Measurements from ENCODE around the gene PLCG1. TPM values are rescaled to one million over a fixed set of nuclear protein-coding genes. Genes with fewer than 3 reads are reported as not detected.

The PLCG1 gene
- total RNA-seq, 1 donor from 2014 or later, result 92.2 TPM

DNA sequence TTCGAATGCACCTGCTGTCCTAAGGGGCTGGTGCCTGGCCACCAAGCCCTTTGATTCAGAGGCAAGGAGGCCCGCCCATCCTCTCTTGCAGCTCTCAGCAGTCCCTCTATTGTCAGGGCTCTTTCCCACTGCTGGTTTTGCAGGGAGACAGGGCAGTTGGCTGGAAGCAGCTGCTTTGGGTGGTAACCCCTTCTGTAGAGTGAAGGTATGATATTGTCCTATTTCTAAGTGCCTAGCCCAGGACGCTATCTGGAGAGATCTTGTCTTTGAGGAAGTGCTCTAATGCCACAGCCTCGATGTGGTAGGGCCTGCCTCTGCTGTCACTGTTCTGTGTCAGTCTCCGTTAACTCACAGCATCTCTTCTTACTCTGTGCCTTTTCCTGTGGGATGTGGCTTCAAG, 5.6 kb downstream of the PLCG1 start:
- DNase-seq, result no peak

DNA sequence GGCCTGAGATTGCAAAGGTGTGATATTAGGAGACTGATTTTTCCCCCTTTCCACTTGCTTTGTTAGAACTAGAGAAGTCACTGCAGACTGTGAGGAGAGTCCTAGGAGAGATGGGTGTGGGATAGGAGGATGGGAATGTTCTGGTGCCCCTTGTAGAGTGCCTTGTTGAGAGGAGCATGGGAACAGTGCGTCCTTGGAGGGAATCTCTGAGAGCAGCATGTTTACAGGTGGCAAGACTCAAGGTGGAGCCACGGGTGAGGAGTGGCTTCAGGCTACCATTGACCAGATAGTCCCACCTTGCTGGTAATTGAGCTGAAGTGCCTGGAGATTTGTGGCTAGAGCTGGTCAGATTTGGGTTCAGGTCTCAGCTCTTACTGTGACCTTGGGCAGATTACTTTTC, 6.0 kb downstream of the PLCG1 start:
- no peak for DNase-seq

DNA sequence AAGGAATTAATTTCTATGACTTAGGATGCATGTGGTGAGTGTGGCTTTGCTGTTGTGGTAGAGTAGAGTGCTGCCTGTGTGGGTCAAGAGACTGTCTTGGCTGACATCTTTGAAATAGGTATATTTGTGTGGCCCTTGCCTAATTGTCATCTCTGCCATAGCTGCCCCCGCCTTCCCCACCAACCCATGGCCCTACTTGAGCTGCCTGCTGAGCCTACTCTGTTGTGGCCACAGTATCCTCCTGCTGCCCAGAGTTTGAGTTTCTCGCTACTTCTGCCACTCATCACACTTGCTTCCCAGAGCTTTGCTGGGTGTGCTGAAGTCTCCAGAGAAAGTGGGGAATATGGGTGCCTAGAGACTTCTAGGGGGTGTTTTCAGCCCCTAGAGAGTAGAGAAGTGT, 8.0 kb downstream of the PLCG1 start:
- DNase-seq, result no peak

DNA sequence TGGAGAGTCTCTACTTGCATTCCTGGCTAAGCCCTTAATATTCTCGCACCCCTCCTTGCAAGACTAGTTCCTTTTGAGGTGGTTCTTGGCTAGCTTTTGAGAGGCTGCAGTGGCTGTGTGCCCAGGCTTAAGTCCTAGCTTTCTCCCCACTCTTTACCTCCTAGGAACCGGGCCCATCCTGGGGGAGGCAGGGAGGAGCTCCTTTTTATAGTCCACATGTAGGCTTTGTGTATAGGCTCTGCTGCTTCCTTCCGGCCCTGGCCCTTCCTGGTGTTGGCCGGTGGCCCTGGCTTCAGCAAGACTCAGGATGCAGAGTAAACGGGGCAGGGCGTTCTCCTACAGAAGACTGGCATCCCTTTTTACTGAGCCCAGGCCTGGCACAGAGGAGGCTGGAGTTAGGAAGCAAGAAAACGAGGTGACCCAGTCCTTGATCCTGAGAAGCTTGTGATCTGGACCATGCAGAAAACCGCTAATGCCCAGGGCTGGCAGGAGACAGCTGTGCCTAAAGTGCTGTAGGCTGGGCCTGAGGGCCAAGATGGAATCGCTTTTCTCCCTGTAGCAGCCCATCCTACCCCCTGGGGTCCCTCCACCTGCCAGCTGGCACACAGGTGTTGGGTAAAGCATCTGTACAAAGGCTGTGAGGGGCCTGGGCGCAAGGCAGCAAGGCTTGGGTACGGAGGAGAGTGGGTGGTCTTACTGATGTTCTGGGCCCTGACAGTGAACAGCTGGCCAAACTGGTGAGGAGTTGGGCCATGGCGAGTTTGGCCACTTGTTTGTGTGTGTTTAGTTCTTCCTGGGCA, 8.7 kb downstream of the PLCG1 start:
- peak; percentile 67 for DNase-seq

DNA sequence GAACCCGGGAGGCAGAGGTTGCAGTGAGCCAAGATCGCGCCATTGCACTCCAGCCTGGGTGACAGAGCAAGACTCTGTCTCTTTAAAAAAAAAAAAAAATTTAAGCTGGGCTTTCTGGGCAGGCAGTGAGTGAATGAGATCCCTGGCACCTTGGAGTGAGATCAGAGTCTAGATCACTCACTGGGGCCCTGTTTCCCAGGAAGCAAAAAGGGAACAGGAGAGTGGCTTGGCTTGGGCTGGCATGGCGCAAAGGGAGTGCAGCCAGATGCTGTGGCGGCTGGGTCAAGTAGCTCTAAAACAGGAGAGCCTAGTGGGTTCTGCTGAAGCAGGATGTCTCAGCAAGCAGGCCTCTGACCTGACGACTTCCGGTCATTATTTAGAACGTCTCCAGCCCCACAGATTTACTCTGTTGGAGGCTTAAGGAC, 10.4 kb downstream of the PLCG1 start:
- peak; percentile 27 for DNase-seq

DNA sequence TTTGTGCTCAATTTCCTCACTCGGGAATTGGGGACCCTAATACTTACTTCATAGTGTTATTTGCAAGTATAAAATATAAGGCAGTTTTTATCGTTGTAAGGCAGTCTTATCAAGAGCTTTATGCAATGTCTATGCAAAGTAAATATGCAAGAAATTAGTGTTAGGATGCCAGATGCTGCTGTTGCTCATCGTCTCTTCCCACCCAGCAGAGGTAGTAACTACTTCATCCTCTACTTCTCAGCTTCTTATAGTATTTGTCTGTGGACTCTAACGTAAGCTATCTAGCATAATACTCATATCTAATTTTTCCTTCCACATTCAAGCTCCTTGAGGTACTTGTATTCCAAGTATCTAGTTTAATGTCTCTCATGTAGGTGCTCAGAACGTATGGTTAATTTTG, 11.6 kb downstream of the PLCG1 start:
- DNase-seq, result no peak

DNA sequence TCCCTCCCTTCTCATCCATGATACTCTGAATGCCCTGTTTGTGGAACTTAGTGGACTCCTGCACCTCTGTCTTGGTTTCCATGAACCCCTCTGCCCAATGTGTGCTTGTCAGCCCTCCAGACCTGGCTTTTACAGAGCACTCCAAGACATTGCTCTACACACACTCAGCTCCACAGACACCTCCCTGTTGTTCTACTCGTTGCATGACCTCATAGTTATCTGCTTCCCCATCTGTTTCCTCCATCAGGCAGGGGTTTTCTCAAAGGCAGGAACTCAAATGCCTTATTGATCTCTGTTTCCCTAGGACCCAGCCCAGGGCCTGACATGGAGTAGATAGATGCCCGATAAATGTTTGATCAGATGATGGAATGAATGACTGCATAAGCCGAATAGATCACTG, 13.3 kb downstream of the PLCG1 start:
- DNase-seq, result no peak

DNA sequence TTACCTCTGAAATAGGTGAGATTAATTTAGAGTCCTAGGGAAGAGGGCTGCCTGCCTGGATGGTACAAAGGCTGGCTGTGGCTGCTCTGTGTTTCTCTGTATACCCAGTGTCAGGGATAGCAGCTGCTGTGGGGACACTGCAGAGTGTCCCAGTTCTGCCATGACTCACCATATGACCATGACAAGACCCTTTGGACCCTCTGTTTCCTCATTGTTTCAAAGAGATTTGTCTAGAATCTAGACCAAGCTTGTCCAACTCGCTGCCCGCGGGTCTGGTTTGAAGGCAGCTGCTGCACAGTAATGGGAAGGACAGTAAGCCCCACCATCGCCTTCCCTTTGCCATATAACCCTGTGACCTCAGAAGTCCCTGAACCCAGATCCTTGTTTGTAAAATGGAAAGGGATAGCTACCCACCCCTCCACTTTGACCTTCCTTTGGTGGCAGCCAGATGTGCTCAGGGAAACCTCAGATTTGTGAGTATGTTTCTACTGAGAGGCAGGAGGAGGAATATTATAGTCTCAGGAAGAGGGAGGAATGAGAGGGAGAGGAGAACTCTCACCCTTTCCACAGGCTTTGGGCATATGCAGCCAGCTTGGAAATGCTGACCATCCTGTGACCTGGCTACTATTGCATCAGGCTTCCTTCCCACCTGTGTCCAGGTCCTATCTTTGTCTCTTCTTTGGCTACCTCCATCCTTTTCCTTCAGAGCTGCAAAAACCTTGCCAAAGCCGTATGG, 14.0 kb downstream of the PLCG1 start:
- no peak for DNase-seq

DNA sequence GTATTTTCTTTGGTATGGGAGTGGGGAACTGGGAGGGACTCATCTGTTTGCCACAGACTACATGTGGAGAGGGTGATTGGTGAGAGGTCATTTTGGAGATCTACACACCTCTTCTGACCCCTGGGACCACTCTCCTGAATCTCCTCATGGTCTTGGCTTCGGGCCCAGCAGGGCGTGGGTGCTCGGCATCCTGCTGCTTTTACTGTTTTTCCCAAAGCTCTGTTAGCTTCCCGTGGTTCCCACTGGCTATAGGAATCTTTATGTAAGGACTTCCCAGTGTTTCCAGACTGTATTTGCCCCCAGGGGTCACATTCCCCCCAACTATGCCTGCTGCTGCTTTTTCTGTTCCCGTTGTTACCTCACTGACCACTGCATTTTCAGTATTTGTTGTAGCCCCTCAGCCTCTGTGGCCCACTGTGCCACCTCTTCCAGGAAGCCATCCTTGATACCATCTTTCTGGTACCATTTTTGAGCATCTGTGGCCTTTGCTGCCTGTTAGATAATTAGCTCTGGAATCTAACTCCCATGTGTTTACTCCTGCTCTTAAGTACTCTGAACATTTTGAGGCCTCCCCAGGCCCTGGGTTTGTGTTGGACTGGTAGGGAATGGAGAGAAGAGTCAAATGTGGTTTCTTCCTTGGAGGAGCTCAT, 14.9 kb downstream of the PLCG1 start:
- no peak for DNase-seq

DNA sequence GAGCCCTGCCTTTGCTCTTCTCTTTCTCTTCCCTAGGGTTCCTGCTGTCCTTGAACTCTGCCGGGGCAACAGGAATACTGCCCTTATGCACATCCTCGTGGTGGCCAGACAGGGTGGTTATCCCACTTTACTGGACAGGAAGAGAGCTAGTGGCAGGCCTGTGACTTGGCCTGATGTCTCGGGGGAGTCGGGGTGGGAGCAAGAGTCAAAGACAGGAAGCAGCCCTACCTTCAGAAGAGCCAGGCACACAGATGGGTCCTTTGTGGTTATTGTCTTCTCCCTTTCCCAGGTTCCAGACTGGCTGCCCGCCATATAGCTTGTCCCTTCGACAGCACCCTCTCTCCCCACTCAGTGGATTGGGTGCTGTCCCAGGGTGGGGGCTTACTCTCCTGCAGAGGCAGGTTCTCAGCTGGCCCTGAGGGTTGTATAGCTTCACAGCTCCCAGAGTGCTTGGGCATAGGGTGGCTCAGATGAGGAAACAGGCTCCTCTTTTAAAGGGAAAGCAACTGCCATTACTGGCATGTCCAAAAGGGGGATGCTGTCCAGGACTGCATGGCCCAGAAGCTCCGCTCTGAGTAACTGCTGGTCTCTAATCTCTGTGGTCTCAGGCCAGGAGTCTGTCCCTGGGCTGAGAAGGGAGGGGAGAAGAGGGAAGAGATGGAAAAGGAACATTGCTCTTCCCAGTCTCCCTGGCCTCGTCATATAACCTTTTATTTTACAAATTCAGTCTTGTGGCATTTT, 17.3 kb downstream of the PLCG1 start:
- no peak for DNase-seq

DNA sequence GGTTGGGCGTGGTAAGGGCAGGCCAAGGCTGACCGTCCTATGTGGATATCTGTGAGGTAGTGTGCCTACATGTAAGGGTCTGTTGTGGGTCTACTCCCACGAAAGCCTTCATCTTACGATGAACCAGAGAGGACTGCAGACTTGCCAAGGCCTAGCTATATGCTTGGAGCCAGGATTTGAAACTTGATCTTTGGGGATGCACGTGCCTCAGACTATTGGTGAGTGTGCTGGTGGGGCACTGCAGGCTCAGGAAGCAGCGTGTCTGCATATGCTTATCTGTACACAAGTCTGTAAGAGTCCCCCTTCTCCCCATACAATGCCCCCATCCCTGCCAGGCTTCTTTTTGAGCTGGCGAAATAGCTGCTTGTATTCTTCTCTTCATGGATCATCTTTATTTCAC, 17.9 kb downstream of the PLCG1 start:
- no peak for DNase-seq

DNA sequence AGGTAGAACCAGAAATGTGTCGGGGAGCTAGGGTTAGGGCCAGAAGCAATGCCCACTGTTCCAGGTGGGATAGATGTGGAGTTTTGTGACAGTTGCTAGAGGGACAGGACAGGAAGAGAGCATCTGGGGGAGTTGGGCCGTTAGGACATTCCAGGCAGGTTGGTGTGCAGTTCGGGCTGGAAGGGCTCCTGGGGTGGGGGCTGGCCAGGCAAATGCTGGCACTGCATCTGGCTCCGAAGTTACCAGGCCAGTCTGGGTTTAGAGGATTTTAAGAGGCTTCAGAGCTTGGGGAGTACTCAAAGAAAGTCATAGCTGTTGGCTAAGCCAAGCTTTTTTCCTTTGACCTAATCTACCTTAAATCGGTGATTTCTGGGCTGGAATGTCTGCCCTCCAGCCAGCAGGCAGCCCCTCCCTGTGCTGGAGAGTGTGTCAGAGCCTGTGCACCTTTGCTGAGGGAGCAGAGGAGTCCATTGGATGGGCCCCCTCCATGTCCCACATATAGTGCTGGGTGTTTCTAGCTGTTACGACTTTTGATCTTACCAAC, 20.8 kb downstream of the PLCG1 start:
- no peak for DNase-seq

DNA sequence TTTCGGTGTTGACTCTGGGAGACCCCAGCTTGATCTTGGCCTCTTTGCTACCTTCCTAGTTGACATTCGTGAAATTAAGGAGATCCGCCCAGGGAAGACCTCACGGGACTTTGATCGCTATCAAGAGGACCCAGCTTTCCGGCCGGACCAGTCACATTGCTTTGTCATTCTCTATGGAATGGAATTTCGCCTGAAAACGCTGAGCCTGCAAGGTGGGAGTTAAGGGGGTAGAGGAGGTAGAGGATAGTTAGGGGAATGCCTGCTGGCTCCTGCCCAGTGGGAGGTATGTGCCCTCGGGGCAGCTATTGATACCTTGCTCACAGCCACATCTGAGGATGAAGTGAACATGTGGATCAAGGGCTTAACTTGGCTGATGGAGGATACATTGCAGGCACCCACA, 22.2 kb downstream of the PLCG1 start:
- DNase-seq, result no peak

DNA sequence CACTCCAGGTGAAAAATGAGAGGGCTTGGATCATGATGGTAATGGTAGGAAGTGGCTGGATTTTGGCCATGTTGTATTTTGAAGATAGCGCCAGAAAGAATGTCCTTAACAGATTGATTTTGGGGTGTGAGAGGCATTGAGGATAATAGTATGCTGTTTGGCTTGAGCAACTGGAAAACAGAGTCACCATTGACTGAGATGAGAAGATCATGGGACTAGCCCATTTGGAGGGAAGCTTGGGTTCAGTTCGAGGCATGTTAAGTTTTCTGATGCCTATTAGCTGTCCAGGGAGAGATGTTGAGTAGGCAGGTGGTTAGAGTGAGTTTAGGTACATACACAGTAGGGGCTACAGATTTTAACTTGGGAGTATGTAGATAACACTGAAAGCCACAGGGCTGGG, 23.3 kb downstream of the PLCG1 start:
- no peak for DNase-seq

DNA sequence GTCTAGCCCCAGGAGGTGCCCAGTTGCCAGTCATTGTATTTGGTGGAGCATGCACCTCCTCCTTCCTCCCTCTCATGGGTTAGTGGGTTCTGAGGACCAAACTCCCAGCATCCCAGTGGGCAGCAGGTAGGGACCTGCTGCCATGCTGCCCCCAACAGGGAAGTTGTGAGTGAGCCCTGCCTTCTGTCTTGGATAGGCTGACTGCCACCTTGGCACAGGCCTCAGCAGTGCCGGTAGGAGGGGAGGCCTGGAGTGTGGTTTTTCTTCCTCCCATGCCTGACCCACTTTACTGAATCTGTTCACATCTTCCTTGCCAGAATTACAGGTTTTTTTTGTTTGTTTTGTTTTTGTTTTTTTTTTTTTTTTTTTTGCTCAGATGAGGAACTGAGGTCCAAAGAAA, 24.5 kb downstream of the PLCG1 start:
- DNase-seq, result no peak

DNA sequence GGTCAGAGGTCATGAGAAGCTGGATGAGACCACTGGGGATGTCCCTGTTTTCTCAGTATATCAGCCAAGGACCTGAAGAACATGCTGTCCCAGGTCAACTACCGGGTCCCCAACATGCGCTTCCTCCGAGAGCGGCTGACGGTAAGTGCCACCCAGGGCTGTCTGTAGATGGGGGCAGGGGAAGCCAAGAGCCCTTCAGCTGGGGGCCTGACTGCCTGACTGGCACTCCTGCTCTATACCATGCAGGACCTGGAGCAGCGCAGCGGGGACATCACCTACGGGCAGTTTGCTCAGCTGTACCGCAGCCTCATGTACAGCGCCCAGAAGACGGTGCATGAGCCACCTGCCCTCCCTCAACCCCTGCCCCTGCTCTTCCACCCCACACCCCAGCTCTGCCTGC, 25.1 kb downstream of the PLCG1 start:
- no peak for DNase-seq

DNA sequence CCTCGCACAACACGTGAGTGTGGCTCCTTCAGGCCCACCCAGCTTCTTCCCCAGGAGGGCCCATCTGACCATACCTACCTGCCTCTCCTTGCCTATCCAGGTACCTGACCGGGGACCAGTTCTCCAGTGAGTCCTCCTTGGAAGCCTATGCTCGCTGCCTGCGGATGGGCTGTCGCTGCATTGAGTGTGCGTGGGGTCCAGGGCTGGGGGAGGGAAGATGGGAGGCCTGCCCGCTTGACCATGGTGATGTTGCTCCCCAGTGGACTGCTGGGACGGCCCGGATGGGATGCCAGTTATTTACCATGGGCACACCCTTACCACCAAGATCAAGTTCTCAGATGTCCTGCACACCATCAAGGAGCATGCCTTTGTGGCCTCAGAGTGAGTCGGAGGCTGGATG, 26.5 kb downstream of the PLCG1 start:
- no peak for DNase-seq

DNA sequence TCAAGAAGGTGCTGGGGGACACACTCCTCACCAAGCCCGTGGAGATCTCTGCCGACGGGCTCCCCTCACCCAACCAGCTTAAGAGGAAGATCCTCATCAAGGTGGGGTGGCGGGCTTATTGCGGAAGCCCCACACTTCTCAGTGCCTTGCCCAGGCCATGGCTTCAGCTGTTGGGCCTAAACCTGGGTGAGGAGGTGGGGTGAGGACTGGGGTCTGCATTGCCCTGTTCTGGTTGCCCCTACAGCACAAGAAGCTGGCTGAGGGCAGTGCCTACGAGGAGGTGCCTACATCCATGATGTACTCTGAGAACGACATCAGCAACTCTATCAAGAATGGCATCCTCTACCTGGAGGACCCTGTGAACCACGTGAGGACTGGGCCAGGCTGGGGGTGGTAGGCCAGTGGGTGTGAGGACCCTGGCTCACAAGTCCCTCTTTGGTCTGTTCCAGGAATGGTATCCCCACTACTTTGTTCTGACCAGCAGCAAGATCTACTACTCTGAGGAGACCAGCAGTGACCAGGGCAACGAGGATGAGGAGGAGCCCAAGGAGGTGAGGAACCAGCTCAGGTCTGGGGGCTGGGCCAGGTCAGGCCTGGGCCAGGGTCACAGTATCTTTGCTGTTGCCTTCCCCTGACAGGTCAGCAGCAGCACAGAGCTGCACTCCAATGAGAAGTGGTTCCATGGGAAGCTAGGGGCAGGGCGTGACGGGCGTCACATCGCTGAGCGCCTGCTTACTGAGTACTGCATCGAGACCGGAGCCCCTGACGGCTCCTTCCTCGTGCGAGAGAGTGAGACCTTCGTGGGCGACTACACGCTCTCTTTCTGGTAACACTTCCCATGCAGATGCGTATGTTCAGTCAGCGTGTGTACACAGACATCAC, 27.9 kb downstream of the PLCG1 start:
- DNase-seq, result no peak

DNA sequence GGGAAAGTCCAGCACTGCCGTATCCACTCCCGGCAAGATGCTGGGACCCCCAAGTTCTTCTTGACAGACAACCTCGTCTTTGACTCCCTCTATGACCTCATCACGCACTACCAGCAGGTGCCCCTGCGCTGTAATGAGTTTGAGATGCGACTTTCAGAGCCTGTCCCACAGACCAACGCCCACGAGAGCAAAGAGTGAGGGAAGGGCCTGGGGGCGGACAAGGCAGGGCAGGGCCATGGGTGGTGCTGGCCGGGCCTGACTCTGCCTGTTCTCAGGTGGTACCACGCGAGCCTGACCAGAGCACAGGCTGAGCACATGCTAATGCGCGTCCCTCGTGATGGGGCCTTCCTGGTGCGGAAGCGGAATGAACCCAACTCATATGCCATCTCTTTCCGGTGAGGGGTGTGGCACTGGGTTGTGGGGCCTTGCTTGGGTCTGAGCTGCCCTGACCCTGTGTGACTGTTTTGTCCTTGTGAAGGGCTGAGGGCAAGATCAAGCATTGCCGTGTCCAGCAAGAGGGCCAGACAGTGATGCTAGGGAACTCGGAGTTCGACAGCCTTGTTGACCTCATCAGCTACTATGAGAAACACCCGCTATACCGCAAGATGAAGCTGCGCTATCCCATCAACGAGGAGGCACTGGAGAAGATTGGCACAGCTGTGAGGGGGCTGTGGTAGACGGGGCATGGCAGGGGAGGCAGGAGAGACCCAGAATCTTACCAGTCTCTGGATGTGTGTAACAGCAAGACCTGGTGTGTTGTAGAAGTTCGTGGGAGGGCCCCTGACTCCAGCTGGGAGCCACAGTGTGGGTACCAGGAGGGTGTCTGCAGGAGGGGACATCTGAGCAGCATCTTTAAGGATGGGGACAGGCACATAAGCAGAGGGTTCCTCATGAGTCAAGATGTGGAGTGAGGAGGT, 29.1 kb downstream of the PLCG1 start:
- no peak for DNase-seq

DNA sequence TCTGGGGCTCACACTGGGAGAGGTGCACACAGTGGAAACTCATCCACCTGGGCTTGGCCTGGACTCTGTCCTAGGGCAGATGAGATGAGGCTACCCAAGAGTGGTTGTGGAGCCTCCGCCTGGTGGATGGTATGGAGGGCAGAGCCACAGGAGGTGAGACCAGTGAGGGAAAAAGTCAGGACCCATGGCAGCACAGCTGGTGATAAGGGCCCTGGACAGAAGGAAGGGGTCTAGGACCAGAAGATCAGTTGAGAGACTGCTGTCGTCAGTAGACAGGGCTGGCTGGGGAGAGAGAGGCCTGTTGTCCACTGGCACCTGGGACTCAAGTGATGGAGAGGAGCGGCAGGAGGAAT, 29.8 kb downstream of the PLCG1 start:
- no peak for DNase-seq

All from occipital lobe (tissue), 2 donors.